ENCODE measurements around the gene LRRIQ1. TPM values are rescaled to one million over a fixed set of nuclear protein-coding genes. Genes with fewer than 3 reads are reported as not detected.

LRRIQ1 gene
- total and polyA plus RNA-seq, 8 donors, result 0.31 to 2.0 (median 0.74) TPM

DNA sequence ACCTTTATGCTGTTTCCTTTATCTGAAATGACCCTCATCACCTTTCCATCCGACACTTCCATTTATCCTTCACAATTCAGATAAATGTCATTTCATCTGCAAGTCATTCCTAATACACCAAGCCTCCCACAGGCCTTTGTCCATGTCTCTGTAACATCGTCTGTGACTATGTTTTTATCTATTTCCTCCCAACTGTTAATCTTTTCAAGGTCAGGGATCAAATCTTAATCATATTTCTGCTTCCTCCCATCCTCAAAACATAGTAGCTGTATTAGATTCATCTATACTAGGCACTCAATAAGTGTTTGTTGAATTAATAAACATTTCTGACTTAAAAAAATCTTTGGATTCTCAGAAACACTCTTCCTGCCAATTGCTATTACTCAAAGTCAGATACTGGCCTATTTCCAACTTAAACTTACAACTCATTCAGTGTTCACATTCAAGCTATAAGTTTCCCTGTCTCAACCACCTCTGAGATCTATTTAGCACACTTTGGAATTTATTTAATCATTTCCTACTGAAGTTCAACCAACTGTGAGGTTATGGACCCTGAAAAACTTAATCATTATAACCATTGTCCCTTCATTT lies 143.6 kb downstream of the LRRIQ1 start:
- Histone ChIP-seq H3K4me1 (no peaks in the 10 kb centered on the region), H3K9me3 (no peaks in the 10 kb centered on the region), H3K4me3 (no peak overlapping the region), H3K27ac (no peak overlapping the region), H3K27me3 (no peaks in the 10 kb centered on the region), H3K36me3 (no peaks in the 10 kb centered on the region)
- 29 to 41% methylated on average over 2 of the region's 2 CpGs for whole genome bisulfite sequencing, 2 donors
- no peak for TF ChIP-seq CTCF (IDR thresholded peaks at IDR 0.05)
- intact Hi-C loops (cut with DNase I), result no loop called here
- no peak for ATAC-seq
- DNase-seq, result no peak
- FAIRE-seq, result no peak

DNA sequence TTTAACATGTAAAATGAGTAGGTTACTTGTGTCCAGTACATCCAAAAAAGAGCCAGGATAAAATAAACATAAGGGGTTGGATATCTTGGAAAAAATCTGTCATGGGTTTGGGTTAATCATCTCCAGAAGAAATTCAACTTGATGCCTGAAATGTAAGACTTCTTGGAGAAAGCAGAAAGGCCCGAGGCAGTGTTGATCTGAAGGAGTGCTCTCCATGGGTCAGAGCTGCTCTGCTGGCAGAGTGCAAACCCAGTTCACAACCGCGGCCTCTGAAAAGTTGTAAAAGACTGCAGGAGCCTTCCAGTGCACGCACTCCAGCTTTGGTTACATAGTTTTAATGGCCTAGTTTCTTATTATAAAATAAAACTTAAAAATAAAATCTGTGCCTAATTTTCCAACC lies 146.5 kb downstream of the LRRIQ1 start:
- no peak overlapping the region for H3K4me3 ChIP-seq
- intact Hi-C loops (cut with DNase I), result no loop called here
- H3K27ac ChIP-seq, result no peak overlapping the region
- no peak for TF ChIP-seq CTCF (IDR thresholded peaks at IDR 0.05)
- ATAC-seq (no peak), DNase-seq (no peak), FAIRE-seq (no peak)
- no peaks in the 10 kb centered on the region for H3K4me1 ChIP-seq
- 60 to 66% methylated on average over 4 of the region's 4 CpGs for WGBS, 2 donors
- no peaks in the 10 kb centered on the region for H3K27me3 ChIP-seq
- no peaks in the 10 kb centered on the region for H3K36me3 ChIP-seq
- no peaks in the 10 kb centered on the region for H3K9me3 ChIP-seq

DNA sequence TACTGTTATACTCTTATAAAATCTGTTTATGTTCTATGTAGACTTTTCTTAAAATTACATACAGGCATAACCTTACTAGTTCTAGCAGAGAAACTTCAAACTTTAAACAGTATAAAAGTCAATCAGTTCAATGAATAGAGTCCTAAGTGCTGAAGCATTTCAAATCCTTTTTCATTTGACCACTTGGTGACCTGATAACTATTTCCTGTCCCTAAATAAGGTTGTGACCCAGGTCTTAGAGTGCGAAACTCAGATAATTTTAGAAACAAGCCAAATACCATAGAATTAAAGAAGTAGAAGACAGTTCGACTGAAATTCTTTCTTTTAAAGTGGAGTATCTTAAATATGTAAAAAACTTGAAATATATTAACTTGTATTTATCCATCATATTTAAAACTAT lies 147.7 kb downstream of the LRRIQ1 start:
- no peak overlapping the region for H3K4me3 ChIP-seq
- H3K36me3 ChIP-seq, result no peaks in the 10 kb centered on the region
- WGBS, 2 donors, result 53 to 63% methylated on average over 2 of the region's 2 CpGs
- ATAC-seq, result no peak
- H3K4me1 ChIP-seq, result no peaks in the 10 kb centered on the region
- no peak overlapping the region for H3K27ac ChIP-seq
- intact Hi-C loops (cut with DNase I), result no loop called here
- H3K9me3 ChIP-seq, result no peaks in the 10 kb centered on the region
- no peak for FAIRE-seq
- no peaks in the 10 kb centered on the region for H3K27me3 ChIP-seq
- DNase-seq, result no peak
- no peak for TF ChIP-seq CTCF (IDR thresholded peaks at IDR 0.05)

DNA sequence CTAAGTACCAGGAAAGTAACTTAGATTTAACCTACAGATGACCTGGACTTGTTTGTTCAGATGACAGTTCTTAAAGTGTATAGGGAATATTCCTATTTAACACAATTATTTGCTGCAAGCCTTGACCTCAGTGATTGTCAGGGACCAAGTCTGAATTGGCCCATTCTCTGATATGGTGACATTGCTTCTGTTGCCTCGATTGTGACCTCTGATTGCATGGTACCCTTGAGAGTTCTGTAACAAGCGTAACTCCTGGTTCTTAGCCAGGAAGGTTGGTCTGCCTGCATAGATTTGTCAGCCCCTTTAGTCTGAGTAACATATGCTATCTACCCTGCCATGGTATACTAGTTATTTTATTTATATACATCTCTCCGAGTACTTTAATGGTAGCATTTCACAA lies 150.1 kb downstream of the LRRIQ1 start:
- no peaks in the 10 kb centered on the region for H3K9me3 ChIP-seq
- 63 to 74% methylated on average over 3 of the region's 3 CpGs for WGBS, 2 donors
- no peak for DNase-seq
- H3K27me3 ChIP-seq, result no peaks in the 10 kb centered on the region
- no peak overlapping the region for H3K4me3 ChIP-seq
- no peak overlapping the region for H3K27ac ChIP-seq
- no peak for FAIRE-seq
- H3K36me3 ChIP-seq, result no peaks in the 10 kb centered on the region
- no peaks in the 10 kb centered on the region for H3K4me1 ChIP-seq
- intact Hi-C loops (cut with DNase I), result no loop called here
- no peak for TF ChIP-seq CTCF (IDR thresholded peaks at IDR 0.05)
- no peak for ATAC-seq

- intact Hi-C loops (cut with DNase I), result no loop called here
- 72 to 87% methylated on average over 3 of the region's 3 CpGs for WGBS, 2 donors
- Histone ChIP-seq H3K27me3 (no peaks in the 10 kb centered on the region), H3K4me1 (no peaks in the 10 kb centered on the region), H3K9me3 (no peaks in the 10 kb centered on the region), H3K27ac (no peak overlapping the region), H3K4me3 (no peak overlapping the region), H3K36me3 (no peaks in the 10 kb centered on the region)
- TF ChIP-seq CTCF (IDR thresholded peaks at IDR 0.05), result no peak
- no peak for FAIRE-seq
- no peak for ATAC-seq
- DNase-seq, result no peak
These were observed 152.5 kb downstream of the LRRIQ1 start for GRCh38 chr12:85188619-85189018.

All from pancreas (tissue), 10 donors.